Prostate gland (tissue), 2 donors: ENCODE measurements around the gene NFIC. TPM values are rescaled to one million over a fixed set of nuclear protein-coding genes. Genes with fewer than 3 reads are reported as not detected.
A peak's percentile ranks its signal among the peaks of the same experiment; 100 is the strongest.

Source experiments
- DNase-seq: peaks from one replicate; pipeline ENCODE4 v3.0.0-alpha.2; 2019; ENCODE audit warnings: low spot score
- H3K27ac ChIP-seq, 2 donors: fragments of 200-600 bp; sonication (generic); 2 replicates each; pipeline ENCODE4 v1.5.1; 2017 to 2019
- H3K27me3 ChIP-seq: fragments of 200-600 bp; sonication (generic); replicated peaks from 2 replicates; pipeline ENCODE4 v1.5.1; 2019; ENCODE audit not compliant: insufficient read depth
- H3K36me3 ChIP-seq, 2 donors: fragments of 200-600 bp; sonication (generic); 1 replicate in 1 of 2; 2 replicates in 1 of 2; pipeline versions ENCODE4 v1.5.1 to v1.8.1; 2017 to 2019
- H3K4me1 ChIP-seq: fragments of 200-600 bp; sonication (generic); replicated peaks from 2 replicates; pipeline ENCODE4 v1.5.1; 2019
- H3K4me3 ChIP-seq, 2 donors: fragments of 200-600 bp; sonication (generic); 2 replicates each; pipeline ENCODE4 v1.5.1; 2017 to 2019
- H3K9me3 ChIP-seq: fragments of 200-600 bp; sonication (generic); 2 replicates; pipeline ENCODE4 v1.5.1; 2017
- POLR2A ChIP-seq: fragments of 450-650 bp; IDR thresholded peaks from one replicate; pipeline ENCODE4 v1.6.1; 2016; ENCODE audit warnings: antibody characterized with exemption, mild to moderate bottlenecking
- POLR2AphosphoS5 ChIP-seq: sonication (generic); formaldehyde crosslinking; IDR thresholded peaks from one replicate; pipeline ENCODE4 v1.6.1; 2017; ENCODE audit warnings: antibody characterized with exemption
- WGBS: methylation state at CpG from one replicate; pipeline ENCODE4 v1.1.5; 2018; 5-methylcytosine and 5-hydroxymethylcytosine counted together
- intact Hi-C: fragments of 100-400 bp; cut with DNase I; formaldehyde crosslinking; loops from one replicate; pipeline ENCODE4 v1.14.2; 2022
- total RNA-seq, 2 donors: library from RNA; depleted of rRNA; stranded (reverse); fragments of >200 nt; gene quantifications; one replicate each; pipeline ENCODE4 v1.1.0, GENCODE V29; 2016
- TF ChIP-seq, protein P1 (sequence below), 4 experiments: fragments of 200-600 bp in 2 of 4; fragments of 450-650 bp in 2 of 4; sonication (generic) in 2 of 4; IDR thresholded peaks; 1 replicate in 3 of 4; 2 replicates in 1 of 4; pipeline ENCODE4 v1.5.1; 2016 to 2019; ENCODE audit warnings: antibody characterized with exemption in 4 of 4, mild to moderate bottlenecking in 2 of 4, moderate library complexity in 2 of 4

Gene NFIC
- total RNA-seq, 2 donors from 2014 or later, result 160 to 168 TPM

DNA sequence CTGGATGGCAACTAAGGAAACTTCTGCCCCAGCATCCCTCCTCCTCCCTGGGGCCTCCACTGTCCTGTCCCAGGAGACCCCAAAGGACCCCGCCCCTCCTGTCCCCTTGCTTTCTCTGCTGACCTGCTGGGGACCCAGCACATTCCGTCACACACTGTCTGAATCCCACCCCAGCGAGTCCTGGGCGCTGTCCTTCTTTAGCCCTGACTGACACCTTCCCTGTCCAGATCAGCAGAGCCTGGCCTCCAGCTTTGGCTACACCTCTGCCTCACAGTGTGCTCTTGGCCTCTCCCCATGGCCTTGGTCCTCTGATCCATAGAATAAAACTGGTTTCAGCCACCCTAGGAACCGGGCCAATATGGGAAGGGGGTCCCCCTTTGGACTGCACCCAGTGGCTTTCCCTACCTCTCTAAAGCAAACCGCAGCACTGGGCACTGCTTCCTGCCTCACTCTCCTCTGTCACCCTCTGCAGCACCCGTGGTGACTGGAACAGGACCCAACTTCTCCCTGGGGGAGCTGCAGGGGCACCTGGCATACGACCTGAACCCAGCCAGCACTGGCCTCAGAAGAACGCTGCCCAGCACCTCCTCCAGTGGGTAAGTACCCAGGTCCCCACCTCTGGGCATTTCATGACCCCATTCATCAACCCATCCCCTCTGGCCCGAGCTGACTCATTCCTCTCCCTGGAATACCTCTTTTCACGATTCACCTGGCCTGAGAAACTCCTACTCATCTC lies 67.6 kb downstream of the NFIC start:
- Histone ChIP-seq H3K27ac (peak overlapping the region; percentile 85 to 90), H3K36me3 (no peaks in the 10 kb centered on the region), H3K4me3 (no peak overlapping the region), H3K9me3 (no peaks in the 10 kb centered on the region), H3K4me1 (peaks cover 14% of the 10 kb centered on the region), H3K27me3 (no peaks in the 10 kb centered on the region)
- intact Hi-C loops, result loop anchor here (5.0 kb wide), 1 partner anchor 33 kb away; no protein-coding TSS in a partner anchor
- WGBS, result 94% methylated on average over 11 of the region's 11 CpGs
- TF ChIP-seq POLR2A (no peak), POLR2AphosphoS5 (no peak)
- TF ChIP-seq, protein P1, sequence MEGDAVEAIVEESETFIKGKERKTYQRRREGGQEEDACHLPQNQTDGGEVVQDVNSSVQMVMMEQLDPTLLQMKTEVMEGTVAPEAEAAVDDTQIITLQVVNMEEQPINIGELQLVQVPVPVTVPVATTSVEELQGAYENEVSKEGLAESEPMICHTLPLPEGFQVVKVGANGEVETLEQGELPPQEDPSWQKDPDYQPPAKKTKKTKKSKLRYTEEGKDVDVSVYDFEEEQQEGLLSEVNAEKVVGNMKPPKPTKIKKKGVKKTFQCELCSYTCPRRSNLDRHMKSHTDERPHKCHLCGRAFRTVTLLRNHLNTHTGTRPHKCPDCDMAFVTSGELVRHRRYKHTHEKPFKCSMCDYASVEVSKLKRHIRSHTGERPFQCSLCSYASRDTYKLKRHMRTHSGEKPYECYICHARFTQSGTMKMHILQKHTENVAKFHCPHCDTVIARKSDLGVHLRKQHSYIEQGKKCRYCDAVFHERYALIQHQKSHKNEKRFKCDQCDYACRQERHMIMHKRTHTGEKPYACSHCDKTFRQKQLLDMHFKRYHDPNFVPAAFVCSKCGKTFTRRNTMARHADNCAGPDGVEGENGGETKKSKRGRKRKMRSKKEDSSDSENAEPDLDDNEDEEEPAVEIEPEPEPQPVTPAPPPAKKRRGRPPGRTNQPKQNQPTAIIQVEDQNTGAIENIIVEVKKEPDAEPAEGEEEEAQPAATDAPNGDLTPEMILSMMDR (IDR thresholded peaks at IDR 0.05), result no peak
- no peak for DNase-seq

- Histone ChIP-seq H3K36me3 (no peaks in the 10 kb centered on the region), H3K27me3 (no peaks in the 10 kb centered on the region), H3K27ac (peak overlapping the region; percentile 85 to 90), H3K4me1 (peaks cover 14% of the 10 kb centered on the region), H3K9me3 (no peaks in the 10 kb centered on the region), H3K4me3 (peak overlapping the region; percentile 18 to 41)
- DNase-seq, result peak; percentile 94
- TF ChIP-seq, protein P1 (IDR thresholded peaks at IDR 0.05), result peak in 1 of 4 experiments; percentile 19
- TF ChIP-seq POLR2A, result peak; percentile 38
- TF ChIP-seq POLR2AphosphoS5, result peak; percentile 98
- intact Hi-C loops, result loop anchor here (5.0 kb wide), 1 partner anchor 32 kb away; no protein-coding TSS in a partner anchor
- WGBS, result 4% methylated on average over 62 of the region's 67 CpGs
Measured at GRCh38 chr19:3434630-3435553, 68.5 kb downstream of the NFIC start.

GRCh38 chr19:3440082-3440481 lies 73.7 kb downstream of the NFIC start:
- no peak for TF ChIP-seq POLR2A
- TF ChIP-seq, protein P1 (IDR thresholded peaks at IDR 0.05), result peak in 1 of 4 experiments; percentile 11
- Histone ChIP-seq H3K4me1 (peaks cover 7% of the 10 kb centered on the region), H3K36me3 (peaks cover 0 to 12% of the 10 kb centered on the region in 2 donors), H3K9me3 (no peaks in the 10 kb centered on the region), H3K27ac (no peak overlapping the region), H3K27me3 (no peaks in the 10 kb centered on the region), H3K4me3 (no peak overlapping the region)
- DNase-seq, result no peak
- intact Hi-C loops, result no loop called here
- 80% methylated on average over 13 of the region's 13 CpGs for WGBS

DNA sequence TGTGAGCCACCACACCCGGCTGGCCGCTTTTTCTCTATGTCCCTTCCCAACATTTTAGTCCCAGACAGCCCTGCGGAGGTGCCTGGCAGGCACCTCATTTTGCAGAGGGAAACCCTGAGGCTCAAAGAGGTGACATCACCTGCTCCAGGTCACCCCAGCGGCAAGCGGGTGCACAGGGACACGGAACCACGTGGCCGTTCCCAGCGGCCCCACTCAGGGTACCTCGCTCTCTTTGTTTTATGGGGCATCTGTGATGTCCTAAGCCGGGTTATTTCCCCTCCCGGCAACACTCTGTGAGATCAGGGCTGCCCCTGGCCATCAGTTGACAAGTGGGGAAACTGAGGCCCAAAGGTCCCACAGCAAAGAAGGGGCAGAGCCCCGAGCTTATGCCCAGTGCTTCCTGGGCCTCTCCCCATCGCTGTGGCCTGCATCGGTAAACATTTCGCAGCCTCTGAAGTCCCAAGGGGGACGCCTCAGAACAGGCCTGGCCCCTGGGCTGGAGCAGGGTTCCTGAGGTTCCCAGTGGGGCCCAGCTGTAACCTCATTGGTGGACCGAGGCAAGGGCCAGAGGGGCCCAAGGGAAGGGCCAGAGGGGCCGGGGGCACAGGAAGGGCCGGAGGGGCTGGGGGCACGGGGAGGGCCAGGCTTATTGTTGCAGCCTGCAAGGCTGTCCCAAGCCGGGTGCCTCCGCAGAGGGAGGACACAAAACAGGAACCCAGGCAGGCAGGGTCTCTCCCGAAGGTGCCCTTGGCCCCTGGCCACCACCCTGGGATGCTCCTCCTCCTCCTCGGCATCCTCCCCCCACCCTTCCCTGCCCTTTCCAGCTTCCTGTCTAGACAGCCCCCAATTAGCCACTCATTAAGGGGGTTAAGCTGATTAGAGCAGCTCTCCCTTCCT lies 75.0 kb downstream of the NFIC start:
- Histone ChIP-seq H3K27ac (peak overlapping the region in 1 of 2 donors; percentile 39), H3K36me3 (peaks cover 0 to 12% of the 10 kb centered on the region in 2 donors), H3K4me3 (no peak overlapping the region), H3K9me3 (no peaks in the 10 kb centered on the region), H3K27me3 (no peaks in the 10 kb centered on the region), H3K4me1 (no peaks in the 10 kb centered on the region)
- TF ChIP-seq, protein P1 (IDR thresholded peaks at IDR 0.05), result no peak
- 76% methylated on average over 25 of the region's 25 CpGs for WGBS
- no peak for DNase-seq
- intact Hi-C loops, result no loop called here
